GM18873 (cell line): ENCODE data around the gene ROPN1L.
"Not testable (repeated sequence)": the region's sequence is repeated elsewhere in the genome, so short reads cannot be mapped to it uniquely, and the experiment has no call there.

ENCODE experiments used
- ATAC-seq: cut with Tn5 transposase; IDR thresholded peaks from one replicate; pipeline ENCODE4 v1.9.1; 2021; ENCODE audit warnings: mild to moderate bottlenecking, moderate library complexity, moderate number of reproducible peaks; ENCODE audit not compliant: unreplicated experiment, low FRiP score

ROPN1L gene

DNA sequence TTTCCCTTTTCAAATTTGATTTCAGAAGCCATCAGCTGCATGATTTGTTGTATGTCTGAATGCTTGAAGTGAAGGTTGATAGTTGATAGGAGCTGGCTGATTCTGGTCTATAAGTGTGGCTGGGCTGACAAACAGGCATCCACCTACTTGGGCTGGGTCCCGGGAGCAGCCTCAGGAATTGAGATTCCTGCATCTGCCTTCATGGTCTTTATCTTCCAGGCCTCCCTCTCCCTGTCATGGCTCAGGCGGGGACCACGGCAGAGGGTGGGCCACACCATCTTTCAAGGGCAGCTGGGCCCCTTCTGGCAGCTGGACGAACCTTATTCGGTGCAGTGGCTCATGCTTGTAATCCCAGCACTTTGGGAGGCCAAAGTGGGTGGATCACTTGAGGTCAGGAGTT is 55.9 kb downstream of the ROPN1L start:
- ATAC-seq: no peak

DNA sequence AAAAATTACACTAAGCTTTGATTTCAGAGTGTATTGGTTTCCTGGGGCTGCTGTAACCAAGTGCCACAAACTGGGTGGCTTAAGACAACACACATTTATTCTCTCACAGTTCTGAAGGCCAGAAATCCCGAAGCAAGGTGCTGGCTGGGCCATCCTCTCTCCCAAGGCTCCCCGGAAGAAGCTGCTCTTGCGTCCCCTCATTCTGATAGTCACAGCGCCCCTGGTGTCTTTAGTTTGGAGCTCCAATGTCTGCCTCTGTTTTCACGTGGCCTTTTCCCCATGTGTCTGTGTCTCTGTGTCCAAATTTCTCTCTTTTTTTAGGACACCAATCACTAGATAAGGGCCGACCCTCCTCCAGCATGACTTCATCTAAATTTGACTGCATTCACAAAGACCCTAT is 56.7 kb downstream of the ROPN1L start:
- ATAC-seq: no peak

DNA sequence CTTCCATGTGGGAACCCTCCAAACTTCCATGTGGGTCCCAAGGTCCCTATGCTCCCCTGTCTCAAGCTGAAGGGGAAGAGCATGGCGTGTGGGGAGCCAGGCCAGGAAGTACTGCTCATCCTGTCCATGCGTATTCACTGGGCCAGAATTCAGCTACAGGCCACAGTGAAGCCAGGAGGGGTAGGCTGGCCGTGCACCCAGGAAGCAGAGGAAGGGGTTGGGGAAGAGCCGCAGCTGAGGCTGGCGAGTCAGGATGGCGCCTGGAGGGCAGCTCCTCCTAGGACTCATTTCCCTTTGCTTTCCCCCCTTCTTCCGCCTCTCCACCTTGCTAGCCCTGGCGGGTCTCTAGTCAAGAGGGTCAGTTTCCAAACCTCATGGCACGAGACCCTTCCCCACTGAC is 57.4 kb downstream of the ROPN1L start:
- no peak for ATAC-seq

DNA sequence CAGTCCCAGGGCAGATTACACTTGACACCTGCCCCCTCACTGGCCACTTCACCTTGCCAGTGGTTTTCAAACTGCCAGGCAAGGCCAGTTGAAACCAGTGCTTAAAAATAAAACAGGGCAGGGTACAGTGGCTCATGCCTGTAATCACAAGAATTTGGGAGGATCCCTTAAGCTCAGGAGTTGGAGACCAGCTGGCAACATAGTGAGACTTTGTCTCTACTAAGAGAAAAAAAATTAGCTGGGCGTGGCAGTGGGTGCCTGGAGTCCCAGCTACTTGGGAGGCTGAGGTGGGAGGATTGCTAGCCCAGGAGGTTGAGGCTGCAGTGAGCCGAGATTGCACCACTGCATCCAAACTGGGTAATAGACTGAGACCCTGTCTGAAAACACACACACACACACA is 58.1 kb downstream of the ROPN1L start:
- ATAC-seq: no peak

DNA sequence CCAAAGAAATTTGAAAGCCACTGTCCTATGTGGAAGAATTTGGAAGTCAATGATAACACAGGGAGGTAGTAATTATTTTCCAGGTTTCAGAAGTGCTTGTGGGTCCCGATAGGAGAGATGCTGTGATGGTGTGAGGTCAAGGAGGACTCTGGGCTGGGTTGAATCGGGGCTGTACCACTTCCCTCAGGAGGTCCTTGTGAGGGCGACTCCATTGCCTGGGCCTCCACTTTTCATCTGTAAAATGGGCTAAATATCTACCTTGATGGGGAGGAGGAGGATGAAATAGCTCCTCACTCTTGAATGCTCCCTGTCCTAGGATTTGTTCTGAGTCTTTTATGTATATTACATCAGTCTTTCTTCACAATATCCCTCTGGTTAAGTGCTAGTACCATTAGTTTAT is 59.0 kb downstream of the ROPN1L start:
- no peak for ATAC-seq

DNA sequence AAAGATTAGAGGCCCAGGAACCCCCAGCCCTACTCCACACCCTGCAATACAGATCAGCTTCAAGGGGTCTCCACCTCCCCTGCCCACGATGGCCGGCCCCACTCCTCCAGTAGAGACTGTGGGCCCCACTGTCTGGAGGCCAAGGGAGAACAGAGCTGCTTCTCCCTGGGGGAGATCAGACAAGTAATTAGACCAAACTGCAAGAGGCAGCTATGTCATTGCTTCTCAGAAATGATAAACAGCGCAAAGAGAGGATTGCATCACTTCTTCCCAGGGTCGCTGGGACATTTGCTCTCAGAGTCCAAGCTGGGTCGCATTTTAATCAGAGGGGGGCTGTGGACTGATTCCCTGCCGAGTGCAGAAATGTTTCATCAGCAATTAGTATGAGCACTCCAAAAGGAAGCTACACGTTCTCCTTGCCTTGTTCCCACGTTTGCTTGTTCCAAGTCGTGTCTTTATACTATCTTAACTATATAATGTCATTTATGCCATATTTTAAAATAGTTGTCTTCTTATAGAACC is 59.9 kb downstream of the ROPN1L start:
- ATAC-seq: no peak

DNA sequence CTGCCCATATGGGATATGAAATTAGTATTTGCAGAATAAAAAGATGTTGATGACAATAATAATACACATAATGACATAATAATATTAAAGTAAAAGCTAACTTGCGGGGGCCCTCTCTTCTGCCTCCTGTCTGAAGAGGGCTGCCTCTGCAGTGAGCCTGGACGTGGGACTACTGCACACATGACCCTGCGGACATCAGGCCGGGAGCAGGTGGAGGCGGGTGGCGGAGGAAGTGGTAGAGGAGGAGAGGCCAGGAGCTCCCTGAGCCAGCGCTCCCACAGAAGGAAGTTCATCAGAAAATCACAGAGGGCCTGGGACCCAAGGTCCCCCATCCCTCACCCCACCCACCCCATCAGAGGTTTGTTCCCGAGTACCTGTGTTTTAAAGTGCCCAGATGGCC is 60.5 kb downstream of the ROPN1L start:
- ATAC-seq: no peak

DNA sequence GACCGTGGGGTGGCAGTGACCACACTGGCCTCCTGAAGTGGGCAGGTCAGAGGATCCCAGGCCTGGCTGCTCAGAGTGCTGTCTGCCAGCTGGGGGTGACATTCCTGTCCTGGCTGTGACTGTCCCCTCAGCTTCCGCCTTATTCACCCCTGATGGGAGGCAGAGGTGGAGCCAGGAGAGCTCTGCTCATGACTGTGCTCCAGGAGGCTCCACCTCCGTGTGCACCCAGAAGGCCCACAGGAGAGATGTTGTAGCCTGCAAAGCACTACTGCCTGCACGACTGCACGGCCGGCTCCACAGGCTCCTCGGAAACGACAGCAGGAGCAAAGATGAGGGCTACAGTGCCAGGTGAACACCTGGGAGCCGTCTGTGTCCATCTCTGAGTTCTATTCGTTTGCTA is 60.9 kb downstream of the ROPN1L start:
- no peak for ATAC-seq

DNA sequence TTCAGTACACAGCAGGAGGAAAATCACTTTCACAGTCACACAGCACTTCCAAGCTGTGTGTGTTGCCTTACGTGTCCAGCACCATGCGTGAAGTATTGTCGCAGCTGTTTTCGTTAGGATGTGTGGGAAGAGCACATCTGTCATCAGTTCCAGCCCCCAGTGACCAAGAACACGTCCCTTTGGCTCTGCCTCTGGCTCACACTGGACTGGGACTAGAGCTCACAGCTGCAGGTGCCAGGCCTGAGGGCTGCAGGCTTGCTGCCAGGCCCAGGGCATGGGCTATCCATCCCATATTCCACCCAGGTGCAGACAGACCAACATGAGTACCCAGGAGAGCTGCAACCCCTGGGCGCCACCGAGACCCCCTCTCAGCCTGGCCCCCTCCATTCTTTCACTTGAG is 61.6 kb downstream of the ROPN1L start:
- ATAC-seq: no peak

DNA sequence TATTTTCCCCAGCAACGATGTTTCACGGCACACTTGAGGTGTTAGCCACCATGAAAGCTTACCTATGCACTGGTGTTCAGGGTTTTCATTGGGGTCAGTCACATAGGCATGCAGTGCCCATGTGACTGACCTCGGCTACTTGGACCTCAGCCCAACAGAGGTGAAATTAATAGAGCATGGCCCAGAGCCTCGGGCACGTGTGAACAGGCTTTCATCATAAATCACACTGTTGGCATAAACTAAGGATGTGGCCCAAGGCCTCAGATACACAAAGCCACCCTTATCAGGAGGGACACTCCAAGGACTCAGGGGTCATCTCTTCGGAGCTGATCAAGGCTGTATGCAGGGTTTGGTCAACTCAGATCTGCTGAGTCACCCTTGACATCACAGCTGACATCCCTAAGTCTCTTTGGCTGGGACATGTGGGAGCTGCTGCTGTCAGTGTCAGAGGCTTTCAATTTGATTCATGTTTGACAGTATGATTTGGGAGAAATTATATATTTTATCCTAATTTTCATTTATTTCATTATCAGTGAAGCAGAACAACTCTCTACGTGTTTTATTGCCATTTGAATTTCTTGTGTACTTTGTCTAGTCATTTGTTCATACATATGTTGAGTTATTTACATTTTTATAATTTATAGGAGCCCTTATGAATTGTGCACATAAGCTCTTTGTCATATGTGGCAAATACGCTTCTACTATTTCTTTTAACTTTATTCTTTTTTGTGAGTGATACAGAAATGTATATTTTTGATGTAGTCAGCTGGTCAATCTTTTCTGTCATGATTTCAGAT is 62.5 kb downstream of the ROPN1L start:
- no peak for ATAC-seq

DNA sequence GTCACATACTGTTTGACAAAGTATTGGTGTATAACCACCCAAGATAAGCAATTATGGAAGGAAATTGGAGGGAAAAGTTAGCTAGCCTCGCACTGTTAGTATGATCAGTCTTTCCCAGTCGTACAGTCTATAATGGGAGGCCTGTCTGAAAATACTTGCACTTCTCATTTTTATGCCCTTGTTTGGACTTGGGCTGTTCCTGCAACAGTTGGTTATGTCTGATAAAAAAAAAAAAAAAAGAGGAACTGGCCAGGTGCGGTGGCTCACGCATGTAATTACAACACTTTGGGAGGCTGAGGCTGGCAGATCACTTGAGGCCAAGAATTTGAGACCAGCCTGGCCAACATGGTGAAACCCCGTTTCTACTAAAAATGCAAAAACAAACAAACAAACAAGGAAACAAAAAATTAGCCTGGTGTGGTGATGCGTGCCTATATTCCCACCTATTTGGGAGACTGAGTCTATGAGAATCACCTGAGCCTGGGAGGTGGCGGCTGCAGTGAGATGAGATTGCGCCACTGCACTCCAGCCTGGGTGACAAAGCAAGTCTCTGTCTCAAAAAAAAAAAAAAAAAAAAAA is 63.9 kb downstream of the ROPN1L start:
- peak; percentile 44 for ATAC-seq

DNA sequence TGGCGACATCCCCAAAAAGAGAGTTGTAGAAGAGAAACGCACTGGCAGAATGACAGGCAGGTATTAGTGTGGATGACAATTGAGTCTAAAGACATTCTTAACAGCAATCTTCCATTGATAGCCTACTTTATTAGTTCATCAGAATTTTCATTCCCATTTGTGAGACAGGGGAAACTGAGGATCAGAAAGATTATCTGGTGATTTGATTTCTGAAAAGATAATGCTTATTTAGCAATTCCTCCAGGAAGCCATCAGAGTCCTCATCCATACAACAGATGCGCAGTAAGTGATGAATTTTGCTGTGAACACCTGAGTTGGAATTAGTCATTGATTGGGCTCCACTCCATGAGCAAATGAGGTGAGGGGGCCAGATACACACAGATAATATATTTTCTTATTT is 64.9 kb downstream of the ROPN1L start:
- no peak for ATAC-seq

DNA sequence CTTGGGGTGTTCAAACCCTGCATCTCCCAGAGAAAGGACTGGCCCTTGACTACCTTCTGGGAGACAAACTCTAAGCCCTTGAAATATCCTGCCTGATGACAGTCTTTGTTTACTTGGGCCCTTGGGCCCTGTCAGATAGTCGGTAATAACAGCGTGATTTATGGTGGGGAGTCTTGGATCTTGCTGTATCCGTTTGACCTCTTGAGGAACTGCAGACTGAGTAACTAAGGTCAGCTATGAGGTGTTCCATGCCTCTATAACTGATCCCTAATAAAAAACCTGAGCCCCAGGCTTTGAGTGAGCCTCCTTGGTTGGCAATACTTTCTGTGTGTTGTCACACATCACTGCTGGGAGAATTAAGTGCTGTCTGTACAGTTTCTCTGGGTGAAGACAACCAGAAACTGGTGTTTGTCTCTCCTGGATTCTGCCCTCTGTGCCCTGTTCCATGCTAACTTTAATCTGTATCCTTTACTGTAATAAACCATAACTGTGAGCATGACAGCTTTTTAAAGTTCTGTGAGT is 66.0 kb downstream of the ROPN1L start:
- no peak for ATAC-seq

DNA sequence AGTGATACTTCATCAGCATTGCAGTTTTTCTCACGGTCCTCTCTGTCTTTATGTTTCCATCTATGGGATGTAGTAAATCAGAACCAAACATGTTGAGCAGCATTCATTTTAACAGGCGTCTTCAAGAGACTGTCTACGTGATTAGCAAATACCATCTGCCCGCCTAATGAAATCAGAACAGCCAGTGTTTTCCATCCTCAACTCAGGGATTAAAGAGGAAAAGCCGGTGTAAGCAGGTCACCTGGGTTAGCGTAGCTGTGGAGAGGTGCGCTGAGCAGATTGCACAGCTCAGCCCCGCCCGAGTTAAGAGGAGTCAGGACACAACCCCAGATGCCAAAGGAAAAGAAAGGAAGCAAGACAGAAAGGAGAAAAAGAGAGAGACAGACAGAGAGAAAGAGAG is 67.9 kb downstream of the ROPN1L start:
- no peak for ATAC-seq

DNA sequence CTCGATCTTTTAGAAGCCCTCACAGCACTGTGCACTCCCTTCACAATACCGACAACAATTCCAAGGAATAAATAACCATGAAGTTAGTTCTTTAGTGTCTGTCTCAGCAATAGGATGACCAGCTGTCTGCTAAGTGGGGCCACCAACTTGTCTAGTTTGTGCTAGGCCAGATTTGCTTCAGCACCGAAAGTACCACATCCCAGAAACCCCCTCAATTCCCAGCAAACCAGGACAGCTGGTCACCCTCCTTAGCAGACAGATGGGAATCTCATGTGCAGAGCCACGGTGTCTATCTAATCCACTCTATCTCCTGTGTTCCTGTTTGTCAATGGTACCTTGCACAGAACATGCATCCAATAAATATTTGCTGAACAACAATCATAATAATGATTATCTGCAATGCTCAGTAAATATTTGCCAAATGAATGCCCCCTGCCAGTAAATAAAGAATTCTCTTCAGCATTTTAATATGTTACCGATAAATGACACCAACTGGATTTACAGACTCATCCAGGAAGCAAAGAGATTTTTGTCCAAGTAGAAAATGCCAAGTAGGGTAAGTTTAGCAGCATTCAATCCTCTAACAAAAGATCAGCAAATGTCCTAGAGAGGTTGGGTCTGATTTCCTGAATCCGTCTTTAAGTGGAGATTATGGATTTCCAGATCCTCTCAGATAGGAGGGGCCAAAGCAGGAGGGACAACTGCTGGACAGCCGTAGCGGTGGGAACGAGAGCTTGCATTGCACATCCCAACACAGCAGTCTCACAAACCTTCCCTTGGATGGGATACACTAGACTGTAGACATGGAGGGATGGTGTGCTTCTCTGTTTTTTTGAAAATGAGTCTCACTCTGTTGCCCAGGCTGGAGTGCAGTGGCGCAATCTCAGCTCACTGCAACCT is 70.3 kb downstream of the ROPN1L start:
- ATAC-seq: no peak

DNA sequence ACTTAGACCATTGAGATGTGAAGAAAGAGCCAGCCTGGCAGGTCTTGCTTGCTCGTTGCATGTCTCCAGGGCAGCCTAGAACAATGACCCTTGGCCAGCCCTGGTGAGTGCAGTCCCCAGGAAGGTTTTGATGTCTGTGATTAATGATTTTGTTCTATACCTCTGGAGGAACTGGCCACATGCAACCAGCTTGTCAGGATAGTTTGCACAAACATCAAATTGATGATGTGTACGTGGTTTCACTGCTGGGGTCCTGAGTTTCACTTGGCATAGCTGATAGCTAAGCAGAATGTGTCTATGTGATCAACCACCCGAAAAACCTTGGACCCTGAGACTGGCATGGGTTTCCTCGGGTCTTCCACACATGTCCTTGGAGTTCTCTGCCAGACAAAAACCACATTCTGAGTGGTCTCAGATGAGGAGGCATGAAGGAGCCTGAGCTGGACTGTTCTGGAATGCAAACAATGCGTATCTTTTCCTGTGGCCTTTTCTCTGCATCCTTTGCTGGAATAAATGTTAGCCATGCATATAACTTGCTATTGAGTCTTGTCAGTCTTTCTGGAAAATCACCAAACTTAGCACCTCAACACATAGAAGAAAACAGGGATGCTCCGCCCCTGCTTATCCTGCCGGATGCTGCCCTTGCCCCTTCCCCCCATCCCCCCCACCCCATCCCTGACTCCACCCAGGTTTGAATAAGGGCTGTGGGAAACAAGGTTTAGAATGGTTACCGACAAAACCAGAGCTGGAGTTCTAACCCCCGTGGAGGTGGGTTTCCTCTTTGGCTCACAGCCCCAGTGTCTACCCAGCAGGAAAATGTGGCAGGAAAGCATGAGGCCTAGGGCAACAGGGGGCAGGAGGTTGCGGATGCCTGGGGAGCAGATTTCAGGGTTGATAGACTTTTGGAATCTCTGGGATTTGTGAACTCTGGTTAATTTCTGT is 72.1 kb downstream of the ROPN1L start:
- no peak for ATAC-seq

DNA sequence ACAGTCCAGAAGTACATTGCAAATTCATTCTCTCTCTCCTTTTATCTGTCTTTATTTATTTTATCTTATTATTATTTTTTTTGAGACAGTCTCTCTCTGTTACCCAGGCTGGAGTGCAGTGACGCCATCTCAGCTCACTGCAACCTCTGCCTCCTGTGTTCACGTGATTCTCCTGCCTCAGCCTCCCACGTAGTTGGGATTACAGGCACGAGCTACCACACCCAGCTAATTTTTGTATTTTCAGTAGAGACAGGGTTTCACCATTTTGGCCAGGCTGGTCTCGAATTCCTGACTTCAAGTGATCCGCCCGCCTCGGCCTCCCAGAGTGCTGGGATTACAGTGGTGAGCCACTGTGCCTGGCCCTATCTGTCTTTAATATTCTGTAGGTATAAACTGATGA is 72.9 kb downstream of the ROPN1L start:
- not testable (repeated sequence) for ATAC-seq
